Measurements from ENCODE around the gene AP5S1.

- TF ChIP-seq CTCF (optimal IDR thresholded peaks at IDR 0.05 in 1 of 3, IDR thresholded peaks at IDR 0.05 in 1 of 3, conservative IDR thresholded peaks at IDR 0.05 in 1 of 3; ENCODE audit: extremely low read depth in 1 of 3, insufficient read depth in 2 of 3, low read length in 3 of 3), result no peak
- no peak for TF ChIP-seq EZH2 (IDR thresholded peaks at IDR 0.05; ENCODE audit: low read length)
Measured at GRCh38 chr20:3808544-3808943, 11.8 kb upstream of the AP5S1 start.
